GM19468 (cell line): Measurements from ENCODE around the gene NPBWR2.
"Not testable (repeated sequence)": the region's sequence is repeated elsewhere in the genome, so short reads cannot be mapped to it uniquely, and the experiment has no call there.

Experiments
- ATAC-seq: cut with Tn5 transposase; IDR thresholded peaks from one replicate; pipeline ENCODE4 v1.9.1; 2021; ENCODE audit warnings: mild to moderate bottlenecking, moderate library complexity, moderate number of reproducible peaks; ENCODE audit not compliant: unreplicated experiment; ENCODE audit errors: extremely low read depth

NPBWR2 gene

DNA sequence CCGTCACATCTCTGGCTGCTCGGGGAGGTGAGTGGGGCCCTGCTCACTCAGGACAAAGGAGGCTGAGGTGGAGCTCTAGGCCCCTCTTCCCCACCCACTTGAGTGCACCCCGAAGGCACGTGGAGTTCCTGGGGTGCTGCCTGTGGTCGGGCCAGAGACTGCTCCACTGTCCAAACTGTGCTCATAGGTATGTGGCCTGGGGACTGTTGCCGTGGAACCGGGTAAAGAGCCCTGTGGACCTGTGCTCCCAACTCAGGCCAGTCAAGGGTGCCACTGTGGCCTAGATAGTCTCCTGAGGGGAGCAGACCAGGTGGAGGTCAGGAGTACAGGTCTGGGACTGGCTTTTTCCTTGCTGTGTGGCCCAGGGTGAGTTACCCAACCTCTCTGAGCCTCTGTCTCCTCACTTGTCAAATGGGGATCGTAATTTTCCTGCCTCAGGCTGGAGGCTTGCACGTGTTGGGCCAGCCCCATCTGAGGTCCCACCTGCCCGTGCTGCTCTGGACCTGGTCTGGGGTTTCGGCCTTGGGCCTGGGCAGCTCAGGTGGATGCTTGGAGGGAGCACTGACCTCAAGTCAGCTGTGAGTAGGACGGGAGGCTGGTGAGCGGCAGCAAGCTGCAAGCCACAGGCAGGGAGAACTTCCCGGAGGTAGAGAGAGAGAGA is 12.4 kb upstream of the NPBWR2 start:
- ATAC-seq = no peak

DNA sequence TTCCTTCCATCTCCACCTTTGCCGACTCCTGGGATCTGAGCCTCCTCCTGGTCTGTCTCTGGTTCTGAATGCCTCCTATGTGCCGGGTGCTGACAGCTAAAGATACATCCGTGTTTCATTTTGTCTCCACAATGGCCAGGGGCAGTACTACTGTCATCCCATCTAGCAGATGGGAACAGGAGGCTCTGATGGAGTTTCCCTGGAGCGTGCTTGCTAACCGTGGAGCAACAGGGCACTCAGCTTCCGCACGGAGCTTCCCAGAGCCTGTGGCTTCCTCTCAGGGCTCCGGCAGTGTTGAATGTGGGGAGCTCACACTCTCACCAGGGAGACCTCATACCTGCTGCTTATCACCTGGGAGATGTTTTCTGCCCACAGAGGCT is 11.9 kb upstream of the NPBWR2 start:
- ATAC-seq = no peak

DNA sequence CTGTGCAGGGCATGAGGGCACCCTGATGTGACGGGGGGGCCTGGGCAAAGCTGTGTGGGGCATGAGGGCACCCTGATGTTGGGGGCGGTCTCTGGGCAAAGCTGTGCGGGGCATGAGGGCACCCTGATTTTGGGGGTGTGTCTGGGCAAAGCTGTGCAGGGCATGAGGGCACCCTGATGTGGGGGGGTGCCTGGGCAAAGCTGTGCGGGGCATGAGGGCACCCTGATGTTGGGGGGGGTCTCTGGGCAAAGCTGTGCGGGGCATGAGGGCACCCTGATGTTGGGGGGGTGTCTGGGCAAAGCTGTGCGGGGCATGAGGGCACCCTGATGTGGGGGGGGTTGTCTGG is 10.0 kb upstream of the NPBWR2 start:
- not testable (repeated sequence) for ATAC-seq

DNA sequence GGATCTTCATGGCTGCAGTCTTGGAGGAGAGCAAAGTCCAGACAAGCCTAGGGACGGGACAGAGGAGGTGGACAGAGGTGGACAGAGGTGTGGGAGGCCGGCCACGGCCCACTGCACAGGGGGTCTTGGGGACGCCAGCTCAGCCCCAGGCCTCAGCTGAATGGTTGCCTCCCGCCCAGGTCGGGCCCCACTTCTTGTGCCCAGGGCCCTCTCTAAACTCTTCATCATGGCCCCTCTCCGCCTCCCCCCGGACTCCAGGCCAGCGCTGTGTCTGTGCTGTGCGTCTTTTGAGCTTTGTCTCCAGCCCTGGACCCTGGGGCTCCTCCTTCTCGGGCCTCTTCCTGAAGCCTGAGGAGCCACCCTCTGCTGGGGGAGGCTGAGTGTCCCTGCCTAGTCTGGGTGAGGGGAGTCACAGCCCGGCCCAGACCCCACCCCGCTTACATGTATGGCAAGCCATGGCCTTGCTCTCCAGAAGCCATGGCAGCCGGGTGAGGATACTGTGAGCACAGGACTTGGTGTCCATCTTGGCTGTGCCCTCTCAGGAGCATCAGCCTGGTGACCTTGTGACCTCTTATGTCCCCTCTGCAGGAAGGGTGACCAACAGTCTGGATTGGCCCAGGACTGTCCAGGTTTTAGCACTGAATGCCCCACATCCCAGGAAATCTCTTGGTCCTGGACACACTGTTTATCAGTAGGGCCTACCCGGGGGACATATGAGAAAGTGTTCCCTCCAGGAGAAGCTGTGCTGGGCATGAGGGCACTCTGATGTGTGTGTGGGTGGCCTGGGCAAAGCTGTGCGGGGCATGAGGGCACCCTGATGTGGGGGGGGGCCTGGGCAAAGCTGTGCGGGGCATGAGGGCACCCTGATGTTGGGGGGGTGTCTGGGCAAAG is 9.4 kb upstream of the NPBWR2 start:
- no peak for ATAC-seq

DNA sequence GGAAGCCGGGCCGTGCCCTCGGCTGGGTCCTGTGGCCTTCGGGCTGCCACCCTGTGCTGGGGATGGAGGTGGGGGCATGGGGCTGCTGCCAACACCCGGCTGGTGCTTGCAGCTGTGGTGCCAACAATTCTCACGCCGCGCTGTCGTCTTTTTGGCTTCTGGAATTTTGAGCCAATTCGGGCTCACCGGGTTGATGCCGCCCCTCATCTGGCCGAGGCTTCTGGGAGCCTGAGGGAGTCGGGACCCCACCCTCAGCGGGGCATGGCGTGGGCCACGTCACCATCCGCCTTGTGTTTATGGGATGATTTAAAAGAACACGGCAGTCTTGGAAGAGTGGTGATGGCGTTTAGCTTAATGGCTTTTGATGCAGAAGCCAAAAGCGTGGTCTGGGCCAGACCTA is 8.7 kb upstream of the NPBWR2 start:
- no peak for ATAC-seq

DNA sequence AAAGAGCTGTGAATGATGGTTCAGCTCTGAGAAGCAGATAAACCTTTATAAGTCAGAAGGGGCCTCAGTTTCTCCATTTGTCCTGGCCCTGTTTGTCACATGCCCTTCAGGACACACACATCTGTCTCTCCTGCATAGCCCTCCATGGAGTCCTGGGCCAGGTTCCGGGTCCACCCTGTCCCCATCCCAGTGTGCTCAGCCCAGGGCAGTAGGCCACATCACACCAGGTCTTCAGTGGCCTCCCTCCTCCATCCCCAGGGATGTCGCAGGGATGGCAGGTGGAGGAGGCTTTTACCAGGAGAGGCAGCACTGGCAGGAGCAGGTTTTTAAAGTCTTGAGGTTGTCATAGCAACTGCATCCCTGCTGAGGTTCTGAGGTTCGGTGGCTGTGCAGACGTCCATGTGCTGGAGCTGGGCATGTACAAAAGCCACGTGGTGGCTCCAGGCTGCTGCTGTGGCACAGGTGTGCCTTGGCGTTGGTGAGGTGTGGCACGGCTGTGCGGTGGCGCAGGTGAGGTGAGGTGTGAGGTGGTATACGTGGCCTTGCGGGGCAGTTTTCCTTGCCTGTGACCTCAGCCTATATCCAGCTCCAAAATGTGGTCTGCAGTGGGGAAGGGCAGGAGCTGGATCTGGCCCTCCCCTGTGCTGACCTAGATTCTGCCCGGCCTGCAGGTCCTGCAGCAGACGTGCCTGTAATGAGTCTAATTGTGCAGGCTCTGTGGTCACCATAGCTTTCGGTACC is 8.0 kb upstream of the NPBWR2 start:
- ATAC-seq = no peak

DNA sequence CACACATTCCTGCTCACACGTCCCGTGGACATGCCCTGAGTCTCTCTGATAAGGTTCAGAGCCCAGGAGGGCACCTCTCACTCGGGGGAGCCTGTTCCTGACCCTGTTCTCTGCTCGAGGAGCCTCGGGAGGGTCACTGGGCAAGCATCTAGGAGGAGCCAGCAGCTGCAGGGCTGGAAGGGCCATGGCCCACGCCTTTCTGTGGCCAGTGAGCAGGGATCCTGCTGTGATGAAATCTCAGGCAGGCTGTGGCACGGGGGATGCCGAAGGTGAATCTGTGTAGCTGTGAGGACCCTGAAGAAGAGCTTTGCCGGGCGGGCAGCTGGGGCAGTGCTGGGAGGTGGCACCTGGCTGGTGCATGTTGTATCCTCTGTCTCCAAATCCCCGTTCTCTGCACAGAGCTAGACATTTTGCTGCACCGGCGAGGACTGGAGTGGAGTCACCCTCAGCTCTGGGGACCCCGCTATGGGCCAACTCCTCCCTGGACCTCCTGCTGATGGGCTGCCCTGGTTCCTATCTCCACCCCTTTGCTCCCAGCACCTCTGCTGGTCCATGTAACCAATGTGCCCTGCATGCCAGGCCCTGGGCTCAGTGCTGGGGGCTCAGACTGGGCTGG is 7.1 kb upstream of the NPBWR2 start:
- no peak for ATAC-seq

DNA sequence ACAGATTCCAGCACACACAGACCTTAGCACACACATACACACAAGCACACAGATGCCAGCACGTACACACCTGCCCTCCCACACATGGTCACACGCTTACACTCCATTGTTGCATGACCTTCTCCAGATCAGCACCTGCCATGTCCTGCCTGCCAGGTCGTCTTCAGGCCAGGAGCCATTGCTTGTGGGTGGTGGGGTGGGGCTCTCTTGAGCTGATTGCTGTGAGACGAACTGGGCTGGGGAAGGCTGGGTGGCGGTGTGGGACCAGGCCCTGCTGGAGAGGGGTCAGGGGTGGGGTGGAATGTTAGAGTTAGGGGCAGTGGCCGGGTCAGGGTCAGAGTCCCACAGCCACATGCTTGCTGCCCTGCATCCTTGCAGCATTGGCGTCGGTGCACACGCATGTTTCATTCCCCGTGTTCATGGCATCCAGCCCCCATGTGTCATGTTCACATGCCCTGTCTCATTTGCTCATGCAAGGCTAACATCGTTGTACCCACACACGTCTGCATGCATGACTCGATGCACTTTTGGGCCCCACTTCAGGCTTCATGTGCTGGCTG is 6.5 kb upstream of the NPBWR2 start:
- ATAC-seq = no peak

DNA sequence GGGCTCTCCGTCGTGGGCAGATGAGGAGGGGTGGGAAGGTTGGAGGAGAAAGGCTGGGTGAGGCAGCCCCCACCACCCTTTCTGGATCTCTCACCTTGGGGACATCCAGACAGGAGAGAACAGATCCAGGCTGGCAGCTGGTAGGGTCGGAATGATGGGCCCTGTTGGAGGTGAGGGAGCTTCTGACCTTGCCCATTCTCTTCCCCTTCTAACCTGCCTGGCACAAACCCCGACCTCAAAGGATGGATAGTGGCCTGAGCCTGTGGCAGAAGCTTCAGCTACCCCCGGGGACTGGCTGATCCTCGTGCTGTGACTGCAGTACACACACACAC is 6.0 kb upstream of the NPBWR2 start:
- ATAC-seq = no peak

DNA sequence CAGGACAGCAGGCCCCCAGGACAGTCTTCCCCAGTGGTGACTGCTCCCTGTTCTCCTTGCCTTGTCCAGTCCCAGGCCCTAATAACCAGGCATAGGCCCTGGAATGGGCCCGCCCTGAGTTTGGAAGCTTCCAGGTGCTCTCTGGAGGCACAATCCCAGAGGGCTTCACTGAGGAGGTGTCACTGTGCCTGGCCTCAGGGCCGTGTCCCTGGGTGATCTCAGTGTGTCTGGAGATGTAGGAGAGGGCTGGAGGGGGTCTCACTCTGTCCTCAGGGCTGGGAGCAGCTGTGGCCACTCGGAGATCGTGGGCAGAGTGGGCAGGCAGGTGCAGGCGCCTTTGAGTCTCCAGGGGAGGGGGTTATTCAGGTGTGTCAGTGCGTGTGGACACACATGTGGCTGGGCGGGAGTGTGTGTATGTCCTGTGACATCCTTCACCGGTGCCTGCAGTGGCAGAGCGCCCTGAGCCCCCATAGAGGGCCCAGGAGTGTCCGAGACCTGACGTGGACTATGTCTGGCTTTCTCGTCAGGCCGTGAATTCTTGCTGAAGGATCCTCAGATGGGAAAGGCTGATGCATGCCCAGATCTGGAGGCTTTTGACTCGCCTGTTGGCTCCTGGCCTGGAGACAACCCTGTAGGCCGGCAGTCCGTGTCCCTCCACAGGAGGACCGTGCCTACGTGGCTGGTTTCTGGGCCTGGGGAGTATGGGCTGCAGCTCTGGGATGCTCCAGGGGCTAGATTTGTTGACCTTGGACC is 5.5 kb upstream of the NPBWR2 start:
- no peak for ATAC-seq

DNA sequence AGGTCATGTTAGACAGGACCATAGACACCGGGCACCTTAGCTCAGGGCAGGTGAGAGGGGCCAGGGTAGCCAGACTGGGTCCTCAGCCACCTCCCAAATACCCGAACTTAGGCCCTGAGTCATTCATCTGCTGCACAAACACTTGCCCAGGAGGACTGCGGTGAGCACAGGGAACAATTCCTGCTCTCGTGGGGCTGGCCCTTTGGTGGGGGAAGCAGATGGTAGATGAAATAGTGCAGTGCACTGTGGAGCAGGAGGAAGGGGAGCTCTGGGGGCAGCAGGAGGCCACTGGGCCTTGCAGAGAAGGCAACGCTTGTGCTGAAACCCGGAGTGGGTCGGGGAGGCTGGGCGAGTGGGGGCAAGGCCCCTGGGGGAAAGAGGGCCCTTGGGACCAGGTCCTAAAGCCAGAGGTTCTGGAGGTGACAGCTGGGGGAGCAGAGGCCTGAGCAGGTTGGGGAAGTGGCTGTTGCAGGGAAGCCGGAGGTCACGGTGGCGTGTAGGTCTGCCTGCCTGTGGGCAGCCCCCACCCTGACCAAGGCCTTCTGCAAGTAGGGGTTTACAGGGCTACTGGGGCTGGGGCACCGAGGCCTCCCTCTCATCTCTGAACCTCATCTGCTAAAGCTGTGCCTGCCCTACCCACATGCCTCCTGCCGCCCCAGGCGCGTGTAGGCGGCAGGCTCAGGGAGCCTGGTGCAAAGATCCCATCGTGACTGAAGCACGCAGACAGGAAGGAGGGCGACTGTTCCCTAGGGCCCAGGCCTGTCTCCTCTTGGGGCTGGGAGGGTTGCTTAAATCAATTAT is 4.7 kb upstream of the NPBWR2 start:
- ATAC-seq = no peak

DNA sequence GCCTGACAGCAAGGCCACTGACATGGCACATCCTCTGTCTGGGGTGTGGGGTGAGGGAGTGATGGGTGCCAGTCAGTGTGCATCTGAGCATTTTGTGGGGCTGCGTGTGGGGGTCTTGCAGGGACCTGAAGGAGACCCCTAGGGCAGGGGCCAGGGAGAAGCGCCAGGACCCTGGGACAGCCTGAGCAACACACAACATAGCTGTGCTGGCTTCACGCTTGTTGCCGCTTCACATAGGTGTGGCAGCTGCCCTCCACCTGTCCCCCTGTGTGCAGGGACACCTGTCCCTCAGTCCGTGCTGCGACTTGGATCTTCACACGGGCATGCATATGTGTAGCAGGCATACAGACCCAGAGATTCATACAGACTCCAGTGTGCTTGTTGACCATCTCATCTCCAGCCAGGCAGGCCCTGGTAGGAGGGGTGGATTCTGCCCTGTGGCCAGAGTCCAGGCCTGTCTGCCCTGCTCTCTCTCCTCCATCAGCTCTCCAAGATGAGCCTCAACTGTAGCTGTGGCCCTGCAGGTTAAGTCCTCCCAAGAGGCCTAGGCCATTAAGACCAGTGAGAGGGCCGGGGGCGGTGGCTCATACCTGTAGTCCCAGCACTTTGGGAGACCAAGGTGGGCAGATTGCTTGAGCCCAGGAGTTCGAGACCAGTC is 3.2 kb upstream of the NPBWR2 start:
- no peak for ATAC-seq

DNA sequence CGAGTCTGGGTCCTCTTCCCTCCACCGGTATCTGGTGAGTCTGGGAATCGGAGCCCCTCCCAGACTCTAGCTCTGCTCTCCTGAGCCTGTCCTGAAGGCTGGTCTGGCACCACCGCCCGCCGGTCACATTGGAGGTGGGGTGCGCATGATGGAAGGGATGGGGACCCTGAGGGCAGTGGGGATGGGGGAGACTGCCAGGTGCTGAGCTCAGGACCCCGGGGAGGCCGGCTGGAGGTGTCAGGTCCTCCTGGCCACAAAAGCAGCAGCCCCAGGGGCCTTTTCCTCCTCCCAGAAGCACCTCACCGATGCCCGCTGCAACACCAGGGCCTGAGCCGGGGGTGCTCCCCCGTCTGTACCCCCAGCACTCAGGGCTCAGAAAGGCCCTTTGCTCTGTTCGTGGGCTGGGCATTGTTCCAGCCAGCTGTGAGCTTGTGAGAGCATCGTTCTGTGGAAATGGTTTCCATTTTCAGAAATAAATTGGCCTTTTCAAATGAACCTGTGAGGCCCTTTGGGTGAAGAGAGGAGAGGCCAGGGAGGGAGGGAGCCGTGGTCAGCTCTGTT is 2.5 kb upstream of the NPBWR2 start:
- ATAC-seq = no peak

DNA sequence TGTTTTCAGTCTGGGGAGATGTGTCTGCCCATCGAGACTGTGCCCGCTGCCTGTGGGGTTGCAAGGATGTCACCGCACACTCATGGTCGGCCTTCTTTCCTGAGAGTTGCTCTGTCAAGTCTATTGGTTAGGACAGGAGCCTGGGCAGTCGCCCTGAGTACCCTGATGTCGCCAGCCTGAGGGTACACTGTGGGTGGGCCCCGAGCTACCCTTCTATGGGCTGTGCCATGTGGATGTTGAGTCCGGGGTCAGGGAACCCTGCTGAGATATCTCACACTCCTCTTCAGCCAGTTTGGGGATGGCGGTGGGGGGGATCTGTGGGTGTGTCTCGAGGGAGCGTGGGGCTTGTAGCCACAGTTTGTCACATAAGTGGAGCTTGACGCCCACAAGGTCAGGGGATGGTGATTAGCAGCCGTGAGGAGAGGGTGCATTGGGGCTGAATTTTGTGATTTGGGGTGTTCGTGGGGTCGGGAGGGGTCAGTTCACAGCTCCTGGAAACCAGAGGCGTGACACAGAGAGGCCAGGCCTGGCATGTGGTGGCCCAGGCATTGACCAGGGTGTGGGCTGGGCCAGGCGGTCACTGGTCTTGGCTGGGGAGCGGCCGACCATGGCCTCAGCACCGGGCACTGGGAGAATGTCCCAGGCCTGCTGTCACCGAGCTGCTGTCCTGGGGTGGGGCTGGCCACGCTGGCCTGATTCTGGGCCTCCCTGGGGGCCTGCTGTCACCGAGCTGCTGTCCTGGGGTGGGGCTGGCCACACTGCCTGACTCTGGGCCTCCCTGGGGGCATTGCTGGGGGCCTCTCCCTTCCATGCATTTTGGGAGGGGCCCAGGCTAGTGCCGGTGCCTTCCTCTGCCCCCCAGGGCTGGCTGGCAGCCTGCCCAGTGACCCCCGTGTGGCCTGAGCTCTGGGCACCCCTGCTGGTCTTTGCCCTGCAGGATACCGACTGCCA is 1.6 kb upstream of the NPBWR2 start:
- ATAC-seq = no peak

DNA sequence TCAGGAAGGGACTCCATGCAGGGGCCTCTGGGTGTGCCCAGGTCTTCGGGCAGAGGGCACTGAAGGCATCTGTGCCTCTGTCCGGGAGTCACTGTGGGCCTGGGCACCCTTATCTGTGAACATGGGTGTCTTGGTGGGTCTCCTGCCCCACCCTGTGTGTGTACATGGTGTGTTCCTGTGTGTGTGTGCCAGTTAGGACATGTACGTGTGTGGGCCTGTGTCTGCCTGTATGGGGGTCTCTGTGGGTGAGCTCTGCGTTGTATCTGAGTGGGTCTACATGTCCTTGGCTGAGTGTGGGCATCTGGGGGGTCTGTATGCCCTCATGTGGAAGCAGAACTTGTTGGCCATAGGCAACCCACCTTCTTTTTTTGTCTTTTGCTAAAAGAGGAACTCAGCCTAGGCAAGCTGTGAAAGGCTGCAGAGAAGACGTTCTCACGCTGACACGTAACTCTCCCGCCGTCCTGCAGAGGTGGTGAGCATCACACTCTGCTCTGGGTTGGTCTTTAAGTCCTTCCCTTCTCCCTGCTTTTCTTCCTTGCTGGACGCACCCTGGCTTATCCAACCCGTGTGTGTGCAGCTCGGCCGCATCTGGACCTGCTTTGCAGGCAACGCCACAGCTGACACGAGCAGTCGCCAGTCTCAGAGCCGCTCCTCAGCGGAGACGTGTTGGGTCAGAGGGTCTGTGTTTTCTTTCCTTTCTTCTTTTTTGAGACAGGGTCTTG is 532 bp upstream of the NPBWR2 start:
- ATAC-seq = no peak

DNA sequence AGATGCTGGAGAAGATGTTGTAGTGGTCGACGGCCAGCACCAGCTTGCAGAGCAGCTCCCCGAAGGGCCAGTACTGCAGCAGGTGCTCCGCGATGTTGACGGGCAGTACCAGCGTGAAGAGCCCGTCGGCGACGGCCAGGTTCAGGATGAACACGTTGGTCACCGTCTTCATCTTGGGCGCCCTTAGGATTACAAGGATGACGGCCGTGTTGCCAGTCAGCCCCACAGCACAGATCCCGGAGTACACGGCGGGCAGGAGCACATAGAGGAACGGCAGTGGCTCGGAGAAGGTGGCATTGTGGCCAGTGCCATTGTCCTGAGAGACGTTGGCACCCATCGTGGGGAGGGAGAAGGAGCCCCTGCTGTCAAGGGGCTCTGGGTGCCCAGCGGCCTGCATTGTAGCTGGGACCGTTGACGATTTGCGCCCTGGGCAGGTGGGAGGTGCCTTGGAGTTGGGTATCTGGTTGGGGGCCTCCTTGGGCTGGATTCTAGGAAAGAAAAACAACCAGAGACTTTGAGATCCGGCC is 867 bp downstream of the NPBWR2 start:
- no peak for ATAC-seq
